ENCODE data around the gene ACOT7. TPM values are rescaled to one million over a fixed set of nuclear protein-coding genes. Genes with fewer than 3 reads are reported as not detected.

ACOT7 gene
- total RNA-seq (2022; extraction: Qiagen RNA extraction) = 73.4 to 116 TPM (median 104 TPM) in 5 replicates

GRCh38 chr1:6393400-6394187 lies at the start of gene ACOT7:
TSS of gene ACOT7 (minus strand) at chr1:6393767. CDS start at chr1:6393399, 368 bp downstream.

GRCh38 chr1:6424619-6425593 lies 31.3 kb upstream of the ACOT7 start, which contains the start of gene ESPN:
TSS of gene ESPN (plus strand) at chr1:6424776. CDS start at chr1:6424956, 180 bp downstream.

GRCh38 chr1:6419804-6420453 lies 26.4 kb upstream of the ACOT7 start, which contains the start of gene HES2:
TSS of gene HES2 (minus strand) at chr1:6419919. CDS start at chr1:6419820, 99 bp downstream.

GRCh38 chr1:6260961-6261614 lies 132.5 kb downstream of the ACOT7 start, which contains the start of gene GPR153:
TSS of gene GPR153 (minus strand) at chr1:6261098. CDS start at chr1:6254905, 6,193 bp downstream.

GRCh38 chr1:6243993-6244392 lies 149.6 kb downstream of the ACOT7 start, which contains the start of gene HES3:
TSS of gene HES3 (plus strand) at chr1:6244179. CDS start at chr1:6244366, 187 bp downstream.

Other genes starting within 250 kb of the ACOT7 start
- gene CHD5, start 213.4 kb downstream of the ACOT7 start, total RNA-seq (2022; extraction: Qiagen RNA extraction) = 1.5 to 2.9 TPM (median 2.6 TPM) in 5 replicates
- 375 to 474 TPM (median 408 TPM) in 5 replicates for gene RPL22, start 194.2 kb downstream of the ACOT7 start, total RNA-seq (2022; extraction: Qiagen RNA extraction)
- 7.8 to 15.3 TPM (median 10.9 TPM) in 5 replicates for gene RNF207, start 187.6 kb downstream of the ACOT7 start, total RNA-seq (2022; extraction: Qiagen RNA extraction)
- 46.8 to 62.1 TPM (median 60.7 TPM) in 5 replicates for gene ICMT, start 157.8 kb downstream of the ACOT7 start, total RNA-seq (2022; extraction: Qiagen RNA extraction)
- gene HES3, start 149.6 kb downstream of the ACOT7 start, total RNA-seq (2022; extraction: Qiagen RNA extraction) = not detected in 5 replicates
- 4.0 to 6.7 TPM (median 6.0 TPM) in 5 replicates for gene GPR153, start 132.7 kb downstream of the ACOT7 start, total RNA-seq (2022; extraction: Qiagen RNA extraction)
- gene HES2, start 26.2 kb upstream of the ACOT7 start, total RNA-seq (2022; extraction: Qiagen RNA extraction) = 3.2 to 5.9 TPM (median 5.1 TPM) in 5 replicates
- gene ESPN, start 31.0 kb upstream of the ACOT7 start, total RNA-seq (2022; extraction: Qiagen RNA extraction) = 0.34 to 1.2 TPM (median 0.77 TPM) in 5 replicates
- gene TNFRSF25, start 72.4 kb upstream of the ACOT7 start, total RNA-seq (2022; extraction: Qiagen RNA extraction) = 1.6 to 4.5 TPM (median 3.2 TPM) in 5 replicates
- gene PLEKHG5, start 97.9 kb upstream of the ACOT7 start, total RNA-seq (2022; extraction: Qiagen RNA extraction) = 2.2 to 4.7 TPM (median 3.6 TPM) in 5 replicates
- 3.7 to 5.9 TPM (median 5.6 TPM) in 5 replicates for gene NOL9, start 160.7 kb upstream of the ACOT7 start, total RNA-seq (2022; extraction: Qiagen RNA extraction)
- gene TAS1R1, start 161.5 kb upstream of the ACOT7 start, total RNA-seq (2022; extraction: Qiagen RNA extraction) = not detected in 5 replicates
- 11.4 to 17.4 TPM (median 15.6 TPM) in 5 replicates for gene ZBTB48, start 186.2 kb upstream of the ACOT7 start, total RNA-seq (2022; extraction: Qiagen RNA extraction)
- gene KLHL21, start 209.1 kb upstream of the ACOT7 start, total RNA-seq (2022; extraction: Qiagen RNA extraction) = 13.4 to 19.4 TPM (median 18.0 TPM) in 5 replicates
- gene PHF13, start 220.0 kb upstream of the ACOT7 start, total RNA-seq (2022; extraction: Qiagen RNA extraction) = 7.1 to 9.3 TPM (median 8.7 TPM) in 5 replicates
- 12.8 to 16.8 TPM (median 16.0 TPM) in 5 replicates for gene THAP3, start 231.1 kb upstream of the ACOT7 start, total RNA-seq (2022; extraction: Qiagen RNA extraction)

All from A549 treated with dexamethasone at 1 μM for 4 hours (cell line).